GM21423 (cell line): ENCODE results near the gene PDS5B.
"Not testable (repeated sequence)": the region's sequence is repeated elsewhere in the genome, so short reads cannot be mapped to it uniquely, and the experiment has no call there.

Experiments used
- ATAC-seq: cut with Tn5 transposase; IDR thresholded peaks from one replicate; pipeline ENCODE4 v1.9.1; 2021; ENCODE audit warnings: mild to moderate bottlenecking, moderate library complexity; ENCODE audit not compliant: unreplicated experiment

Gene PDS5B, protein sequence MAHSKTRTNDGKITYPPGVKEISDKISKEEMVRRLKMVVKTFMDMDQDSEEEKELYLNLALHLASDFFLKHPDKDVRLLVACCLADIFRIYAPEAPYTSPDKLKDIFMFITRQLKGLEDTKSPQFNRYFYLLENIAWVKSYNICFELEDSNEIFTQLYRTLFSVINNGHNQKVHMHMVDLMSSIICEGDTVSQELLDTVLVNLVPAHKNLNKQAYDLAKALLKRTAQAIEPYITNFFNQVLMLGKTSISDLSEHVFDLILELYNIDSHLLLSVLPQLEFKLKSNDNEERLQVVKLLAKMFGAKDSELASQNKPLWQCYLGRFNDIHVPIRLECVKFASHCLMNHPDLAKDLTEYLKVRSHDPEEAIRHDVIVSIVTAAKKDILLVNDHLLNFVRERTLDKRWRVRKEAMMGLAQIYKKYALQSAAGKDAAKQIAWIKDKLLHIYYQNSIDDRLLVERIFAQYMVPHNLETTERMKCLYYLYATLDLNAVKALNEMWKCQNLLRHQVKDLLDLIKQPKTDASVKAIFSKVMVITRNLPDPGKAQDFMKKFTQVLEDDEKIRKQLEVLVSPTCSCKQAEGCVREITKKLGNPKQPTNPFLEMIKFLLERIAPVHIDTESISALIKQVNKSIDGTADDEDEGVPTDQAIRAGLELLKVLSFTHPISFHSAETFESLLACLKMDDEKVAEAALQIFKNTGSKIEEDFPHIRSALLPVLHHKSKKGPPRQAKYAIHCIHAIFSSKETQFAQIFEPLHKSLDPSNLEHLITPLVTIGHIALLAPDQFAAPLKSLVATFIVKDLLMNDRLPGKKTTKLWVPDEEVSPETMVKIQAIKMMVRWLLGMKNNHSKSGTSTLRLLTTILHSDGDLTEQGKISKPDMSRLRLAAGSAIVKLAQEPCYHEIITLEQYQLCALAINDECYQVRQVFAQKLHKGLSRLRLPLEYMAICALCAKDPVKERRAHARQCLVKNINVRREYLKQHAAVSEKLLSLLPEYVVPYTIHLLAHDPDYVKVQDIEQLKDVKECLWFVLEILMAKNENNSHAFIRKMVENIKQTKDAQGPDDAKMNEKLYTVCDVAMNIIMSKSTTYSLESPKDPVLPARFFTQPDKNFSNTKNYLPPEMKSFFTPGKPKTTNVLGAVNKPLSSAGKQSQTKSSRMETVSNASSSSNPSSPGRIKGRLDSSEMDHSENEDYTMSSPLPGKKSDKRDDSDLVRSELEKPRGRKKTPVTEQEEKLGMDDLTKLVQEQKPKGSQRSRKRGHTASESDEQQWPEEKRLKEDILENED (N-terminal part only)

GRCh38 chr13:32586080-32586900 is at the start of gene PDS5B:
Gene PDS5B, plus strand, starts transcription at chr13:32586452. Its CDS starts 62,321 bp downstream, at chr13:32648773.
- peak; percentile 85 for ATAC-seq

GRCh38 chr13:32537580-32538142 is 48.6 kb upstream of the PDS5B start:
- ATAC-seq = no peak

- peak; percentile 77 for ATAC-seq
Measured at GRCh38 chr13:32538143-32538620, 48.1 kb upstream of the PDS5B start.

DNA sequence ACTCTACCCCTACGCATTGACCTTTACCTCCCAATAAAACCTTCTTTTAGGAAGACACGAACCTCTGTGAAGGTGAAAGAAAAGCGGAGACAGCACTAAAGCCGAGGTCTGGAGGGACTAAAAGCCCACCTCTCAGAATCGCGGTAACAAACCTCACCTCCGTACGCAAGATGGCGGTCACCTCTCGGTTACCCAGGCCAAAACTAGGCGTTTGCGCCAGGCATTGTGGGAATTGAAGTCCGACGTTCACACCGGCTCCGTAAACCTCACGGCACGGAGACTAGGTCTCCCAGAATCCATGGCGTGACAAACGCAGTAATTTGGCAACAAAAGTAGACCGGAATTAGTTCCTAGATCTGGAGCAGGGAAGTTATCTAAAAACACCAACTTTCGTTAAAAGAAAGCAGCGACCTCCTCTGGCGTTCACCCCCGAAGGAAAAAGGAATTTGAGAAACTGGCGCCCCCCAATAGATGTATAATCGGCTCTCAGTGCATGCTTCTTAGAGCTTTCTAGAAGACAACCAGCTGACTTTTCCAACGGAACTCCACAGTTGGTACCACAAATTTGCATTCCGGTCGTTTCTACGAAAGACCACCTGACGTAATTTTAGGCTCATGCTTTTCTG is 47.5 kb upstream of the PDS5B start, which contains the start of gene N4BP2L2:
Gene N4BP2L2, minus strand, starts transcription at position 175 of the 626 bp plus-strand sequence. CDS start 1,768 bp downstream, outside the sequence.
- ATAC-seq = peak; percentile 97

DNA sequence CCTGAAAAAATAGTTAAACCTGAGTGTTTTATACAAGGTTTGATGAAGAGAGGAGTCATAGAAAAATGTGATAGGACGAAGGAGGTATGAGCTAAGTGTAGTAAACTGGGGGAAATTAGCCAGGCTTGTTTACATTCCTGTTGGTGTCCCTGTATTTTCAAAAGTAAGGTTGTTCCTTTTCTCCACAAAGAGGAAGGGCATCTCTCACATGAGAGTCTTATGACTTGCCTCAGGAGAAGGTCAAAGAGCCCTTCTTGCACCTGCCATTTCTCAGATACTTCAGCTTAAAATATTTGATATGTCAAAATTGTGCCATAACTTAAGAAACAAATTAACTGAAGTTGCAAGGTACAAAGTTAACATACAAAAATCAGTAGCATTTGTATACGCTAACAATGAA is 44.0 kb upstream of the PDS5B start:
- ATAC-seq = no peak

DNA sequence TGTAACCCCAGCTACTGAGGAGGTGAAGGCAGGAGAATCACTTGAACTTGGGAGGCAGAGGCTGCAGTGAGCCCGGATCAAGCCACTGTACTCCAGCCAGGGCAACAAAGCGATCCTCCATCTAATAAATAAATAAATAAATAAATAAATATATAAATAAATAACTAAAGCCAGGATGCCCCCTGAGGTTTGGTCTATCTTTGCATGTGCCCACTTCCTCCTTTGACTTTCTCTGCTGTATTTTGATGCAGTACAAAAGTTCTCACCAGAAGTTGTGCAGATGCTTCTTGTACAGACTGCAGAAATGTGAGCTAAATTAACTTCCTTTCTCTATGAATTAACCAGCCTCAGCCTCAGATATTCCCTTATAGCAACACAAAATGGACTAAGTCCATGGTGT is 41.2 kb upstream of the PDS5B start:
- no peak for ATAC-seq

- ATAC-seq = no peak
Measured at GRCh38 chr13:32548837-32549236, 37.4 kb upstream of the PDS5B start.

DNA sequence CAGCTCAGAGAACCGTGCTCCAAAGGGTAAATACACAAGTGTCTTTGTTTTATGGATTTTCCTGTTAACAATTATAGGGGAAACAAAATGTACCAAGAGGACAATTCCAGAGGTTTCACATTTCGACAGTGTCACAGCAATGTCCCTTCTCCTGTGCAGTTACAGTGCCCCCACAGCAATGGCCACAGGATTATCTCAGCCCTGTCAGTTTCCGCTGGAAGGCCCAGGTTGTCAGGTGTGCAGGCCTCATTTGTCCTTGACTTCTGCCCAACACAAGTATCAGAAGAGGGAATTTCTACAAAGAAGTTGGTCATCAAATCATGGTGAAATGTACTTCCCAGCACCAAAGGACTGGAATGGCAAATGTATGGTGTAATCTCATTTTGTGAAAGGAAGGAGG is 36.5 kb upstream of the PDS5B start:
- no peak for ATAC-seq

GRCh38 chr13:32553720-32554119 is 32.5 kb upstream of the PDS5B start:
- ATAC-seq = no peak

DNA sequence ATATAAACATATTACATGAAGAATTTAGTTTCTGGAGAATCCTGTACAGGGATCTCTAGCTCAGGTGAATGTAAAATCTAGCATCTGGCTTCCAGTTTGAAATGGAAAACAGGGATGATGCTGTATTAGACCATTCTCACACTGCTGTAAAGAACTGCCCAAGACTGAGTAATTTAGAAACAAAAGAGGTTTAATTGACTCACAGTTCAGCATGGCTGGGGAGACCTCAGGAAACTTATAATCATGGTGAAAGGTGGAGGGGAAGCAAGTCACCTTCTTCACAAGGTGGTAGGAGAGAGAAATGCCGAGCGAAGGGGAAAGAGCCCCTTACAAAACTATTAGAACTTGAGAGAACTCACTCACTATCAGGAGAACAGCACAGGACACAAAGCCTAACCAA is 30.6 kb upstream of the PDS5B start:
- ATAC-seq = no peak

DNA sequence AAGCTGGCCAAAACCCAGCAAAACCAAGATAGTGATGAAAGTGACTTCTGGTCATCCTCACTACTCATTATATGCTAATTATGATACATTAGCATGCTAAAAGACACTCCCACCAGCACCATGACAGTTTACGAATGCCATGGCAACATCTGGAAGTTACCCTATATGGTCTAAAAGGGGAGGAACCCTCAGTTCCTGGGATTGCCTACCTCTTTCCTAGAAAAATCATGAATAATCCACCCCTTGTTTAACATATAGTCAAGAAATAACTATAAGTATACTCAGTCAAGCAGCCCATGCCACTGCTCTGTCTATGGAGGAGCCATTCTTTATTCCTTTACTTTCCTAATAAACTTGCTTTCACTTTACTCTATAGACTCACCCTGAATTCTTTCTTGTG is 25.4 kb upstream of the PDS5B start:
- ATAC-seq = not testable (repeated sequence)

- not testable (repeated sequence) for ATAC-seq
Measured at GRCh38 chr13:32575687-32576086, 10.6 kb upstream of the PDS5B start.

- no peak for ATAC-seq
Measured at GRCh38 chr13:32577032-32577431, 9.2 kb upstream of the PDS5B start.

GRCh38 chr13:32581177-32581786 is 5.0 kb upstream of the PDS5B start:
- ATAC-seq = no peak

- ATAC-seq = no peak
Measured at GRCh38 chr13:32582281-32582680, 4.0 kb upstream of the PDS5B start.

GRCh38 chr13:32582991-32583390 is 3.3 kb upstream of the PDS5B start:
- no peak for ATAC-seq

GRCh38 chr13:32585550-32586079 is 637 bp upstream of the PDS5B start:
- no peak for ATAC-seq

DNA sequence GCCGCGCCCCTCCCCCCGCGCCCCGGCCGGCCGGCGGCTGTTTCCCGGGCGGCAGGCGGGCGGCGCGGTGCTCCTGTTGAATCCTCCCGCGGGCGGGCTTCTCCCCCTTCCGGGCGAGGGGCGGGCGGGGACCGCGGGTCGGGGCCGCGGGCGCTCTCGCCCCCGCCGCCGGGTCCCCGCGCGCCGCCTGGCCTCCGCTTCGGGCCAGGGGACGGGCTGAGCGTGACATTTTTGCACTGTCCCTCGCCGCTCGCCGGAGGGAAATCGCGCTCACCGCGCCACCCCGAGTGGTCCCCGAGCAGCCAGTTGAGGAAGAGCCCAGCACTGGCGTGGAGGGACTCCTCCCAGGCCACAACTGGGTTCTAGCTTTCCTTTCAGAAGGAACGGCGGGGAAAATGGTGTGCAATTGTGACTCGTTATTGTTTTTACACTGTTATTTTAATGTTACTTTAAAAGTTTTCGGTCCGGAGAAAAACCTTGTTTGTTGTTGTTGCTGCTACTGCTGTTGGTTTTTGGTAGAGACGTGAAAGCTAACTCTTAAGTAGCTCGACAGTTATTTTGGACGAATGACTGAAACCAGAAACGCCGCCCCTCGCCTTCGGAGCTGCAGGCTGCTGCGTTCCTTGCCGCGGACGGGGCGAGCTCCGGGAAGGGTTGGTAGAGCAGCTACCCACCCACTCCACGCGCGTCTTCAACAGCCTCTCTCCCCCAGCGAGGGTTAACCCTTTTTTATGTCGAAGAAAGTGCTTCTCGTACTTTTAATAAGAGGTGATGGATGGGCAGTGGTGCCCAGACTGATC is 959 bp downstream of the PDS5B start:
- peak; percentile 33 for ATAC-seq
